ENCODE data around the gene SPAG8.

GRCh38 chr9:35844628-35845270 lies 32.7 kb upstream of the SPAG8 start:
- TF ChIP-seq EZH2phosphoT487 (IDR thresholded peaks at IDR 0.05; ENCODE audit: borderline replicate concordance, low read length) (no peak), CTCF (conservative IDR thresholded peaks at IDR 0.05; ENCODE audit: low read depth, low read length) (no peak), EZH2 (IDR thresholded peaks at IDR 0.05; ENCODE audit: low read length, unreplicated experiment) (no peak)

Data from PC-3 (cell line).